Muscle of arm (tissue), 12 donors: ENCODE measurements around the gene ATXN10. TPM values are rescaled to one million over a fixed set of nuclear protein-coding genes. Genes with fewer than 3 reads are reported as not detected.

Experiments used
- DNase-seq: peaks from one replicate; pipeline ENCODE4 v3.0.0-alpha.2; 2013
- polyA plus RNA-seq, 12 donors: library from polyadenylated mRNA; unstranded; fragments of 120-200 nt; gene quantifications; one replicate each; pipeline ENCODE4 v1.2.1, GENCODE V29; 2013; ENCODE audit not compliant: insufficient read length in 12 of 12

ATXN10 gene
- polyA plus RNA-seq, 12 donors, result 48.5 to 244 (median 208) TPM; not detected in 1

DNA sequence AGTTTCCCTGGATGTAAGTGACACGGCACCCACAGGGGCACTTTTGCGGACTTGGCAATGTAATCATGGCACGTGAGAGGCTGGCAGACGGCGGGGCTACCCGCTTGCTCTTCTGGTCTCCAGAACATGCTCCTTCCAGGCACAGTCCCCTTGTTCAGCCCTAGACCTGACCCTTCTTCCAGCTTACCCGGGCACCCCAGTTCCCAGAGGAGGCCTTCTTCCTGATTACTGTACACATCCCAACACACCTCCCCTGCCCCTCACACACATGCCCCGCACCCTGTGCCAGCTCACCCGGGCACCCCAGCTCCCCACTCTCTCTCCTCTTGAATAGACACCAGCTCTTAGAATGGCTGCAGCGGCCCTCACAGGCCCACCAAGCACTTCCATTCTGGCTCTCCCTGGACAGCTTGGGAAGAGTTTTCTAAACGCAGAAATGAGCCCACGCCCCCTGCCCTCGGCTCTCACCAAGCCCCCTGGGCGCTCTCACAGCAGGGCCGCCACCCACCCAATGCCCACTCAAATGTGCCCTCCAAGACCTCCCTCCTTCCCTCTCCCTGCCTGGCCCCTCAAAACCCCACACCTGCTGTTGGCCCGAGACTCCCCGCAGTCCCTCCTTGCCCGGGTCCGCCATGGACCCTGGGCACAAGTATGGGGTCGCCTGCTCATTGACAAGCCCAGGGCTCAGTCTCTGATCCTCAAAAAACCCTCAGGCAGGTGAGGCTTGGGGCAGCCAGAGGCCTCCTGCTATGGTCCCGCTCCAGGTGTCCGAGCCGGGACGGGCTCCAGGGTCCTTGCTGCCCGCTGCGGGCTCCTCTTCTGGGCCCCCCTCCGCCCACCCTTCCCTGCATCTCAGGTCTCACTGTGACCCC is 216.8 kb downstream of the ATXN10 start:
- no peak for DNase-seq

GRCh38 chr22:45889093-45889538 is 217.5 kb downstream of the ATXN10 start:
- DNase-seq, result no peak

- no peak for DNase-seq
These were observed 218.1 kb downstream of the ATXN10 start for GRCh38 chr22:45889539-45890350.

- DNase-seq, result no peak
These were observed 218.7 kb downstream of the ATXN10 start for GRCh38 chr22:45890351-45890635.

DNA sequence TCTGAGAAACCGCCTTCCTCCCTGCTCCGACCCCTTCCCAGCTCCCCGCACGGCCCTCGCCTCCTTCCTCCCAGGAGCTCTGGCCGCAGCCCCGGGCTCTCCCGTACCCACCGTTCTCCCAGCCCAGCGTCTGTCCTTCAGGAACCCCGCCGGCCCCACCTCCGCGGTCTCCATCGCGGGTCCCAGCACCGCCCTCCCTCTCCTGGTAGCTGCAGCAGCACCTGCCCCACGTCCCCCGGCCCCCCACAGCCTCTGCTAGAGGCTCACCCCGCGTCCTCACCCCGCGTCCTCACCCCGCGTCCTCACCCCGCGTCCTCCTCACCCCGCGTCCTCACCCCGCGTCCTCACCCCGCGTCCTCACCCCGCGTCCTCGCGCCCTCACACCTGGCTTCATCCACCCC is 219.4 kb downstream of the ATXN10 start:
- no peak for DNase-seq

- DNase-seq, result no peak
These were observed 219.9 kb downstream of the ATXN10 start for GRCh38 chr22:45891471-45891995.

GRCh38 chr22:45891996-45892621 is 220.5 kb downstream of the ATXN10 start:
- no peak for DNase-seq

DNA sequence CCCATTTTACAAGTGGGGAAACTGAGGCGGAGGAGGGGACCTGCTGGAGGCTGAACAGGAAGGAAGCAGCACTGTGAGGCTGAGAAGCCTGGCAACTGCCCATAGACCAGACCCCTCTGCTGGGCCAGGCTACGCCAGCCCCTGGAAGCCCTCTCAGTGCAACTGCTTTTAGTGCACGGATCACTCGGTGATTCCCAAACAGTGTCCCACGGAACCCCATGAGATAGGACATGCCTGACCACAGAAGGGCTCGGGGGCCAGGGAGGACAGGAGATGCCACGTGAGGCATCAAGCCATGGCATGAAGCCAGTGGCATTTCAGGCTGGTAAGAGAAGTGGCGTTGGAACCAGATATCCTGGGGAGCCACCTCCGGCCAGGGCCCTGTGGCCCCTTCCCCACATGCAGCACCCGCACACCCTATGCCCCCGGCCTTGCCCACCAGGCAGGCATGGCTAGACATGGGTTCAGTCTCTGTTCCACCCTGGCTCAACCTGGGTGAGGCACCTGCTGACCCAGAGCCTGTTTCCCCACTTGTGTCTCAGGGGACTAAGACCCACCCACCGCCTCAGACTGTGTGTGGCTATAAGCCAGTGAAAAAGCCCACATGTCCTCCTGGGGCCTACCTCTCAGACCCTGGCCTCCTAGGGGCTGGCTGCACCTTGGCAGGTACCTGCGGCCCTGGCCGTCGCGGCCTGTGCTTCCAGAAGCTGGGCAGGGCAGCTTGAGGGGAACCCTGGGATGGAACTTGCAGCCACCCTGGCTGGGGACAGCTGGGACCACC is 221.2 kb downstream of the ATXN10 start:
- DNase-seq, result no peak

DNA sequence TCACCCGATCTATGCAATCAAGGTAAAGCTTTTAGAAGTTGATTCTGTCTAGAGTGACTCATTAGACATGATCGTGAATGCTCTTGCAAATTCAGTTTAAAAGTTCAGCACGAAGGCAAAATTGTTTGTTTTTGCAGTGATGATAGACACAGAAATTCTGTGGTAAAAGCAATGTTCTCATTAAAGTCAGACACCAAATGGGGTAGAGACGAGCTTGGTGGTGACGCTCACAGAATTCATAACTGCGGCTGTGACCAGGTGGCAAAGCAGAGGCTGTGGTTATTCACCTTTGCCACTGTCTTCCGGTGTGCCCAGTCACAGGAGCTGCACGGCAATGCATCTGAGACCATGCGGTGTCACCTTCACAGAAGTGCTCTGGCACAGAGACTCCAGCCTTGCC is 221.9 kb downstream of the ATXN10 start:
- DNase-seq, result no peak

Other genes starting within 250 kb of the ATXN10 start
- gene FBLN1, start 169.0 kb upstream of the ATXN10 start, polyA plus RNA-seq, result 100 to 1,000 TPM in 8 of 12 donors, 10 to 100 TPM in 3, not detected in 1; 80.3 to 295 (median 134) TPM